GM19023 (cell line): ENCODE data around the gene GRAP2.
"Not testable (repeated sequence)": the region's sequence is repeated elsewhere in the genome, so short reads cannot be mapped to it uniquely, and the experiment has no call there.

ENCODE experiments used
- ATAC-seq: cut with Tn5 transposase; IDR thresholded peaks from one replicate; pipeline ENCODE4 v1.9.1; 2021; ENCODE audit warnings: mild to moderate bottlenecking, moderate library complexity; ENCODE audit not compliant: unreplicated experiment

Gene GRAP2

DNA sequence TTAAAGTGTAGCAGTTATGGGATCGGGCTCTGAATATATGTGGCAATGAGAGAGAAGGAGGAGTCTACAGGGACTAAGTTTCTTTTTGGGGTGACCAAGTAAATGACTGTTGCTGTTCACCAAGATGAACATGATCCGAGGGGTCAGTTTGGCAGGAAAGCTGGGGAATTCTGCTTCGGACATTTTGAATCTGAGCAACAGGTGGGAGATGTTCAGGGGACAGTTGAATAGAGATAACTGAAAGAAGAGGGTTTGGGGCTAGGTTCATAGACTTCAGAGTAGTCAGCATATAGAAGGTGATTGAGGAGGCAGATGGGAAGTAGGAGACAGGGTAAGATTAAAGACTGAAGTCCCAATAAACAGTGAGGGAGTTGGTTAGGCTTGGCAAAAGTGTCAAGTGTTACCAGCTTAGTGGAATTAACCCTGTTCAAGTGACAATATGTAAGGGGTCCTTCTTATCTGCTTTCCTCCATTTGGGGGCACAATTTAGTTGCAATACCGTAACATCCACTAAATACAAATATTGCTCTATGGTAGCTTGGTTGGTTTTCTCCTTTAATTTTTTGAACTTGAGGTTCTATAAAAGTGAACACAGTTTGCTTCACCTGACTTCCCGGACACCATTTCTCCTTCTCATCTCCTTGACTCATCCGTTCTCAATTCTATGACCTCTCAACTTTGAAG, 4.4 kb upstream of the GRAP2 start:
- no peak for ATAC-seq

DNA sequence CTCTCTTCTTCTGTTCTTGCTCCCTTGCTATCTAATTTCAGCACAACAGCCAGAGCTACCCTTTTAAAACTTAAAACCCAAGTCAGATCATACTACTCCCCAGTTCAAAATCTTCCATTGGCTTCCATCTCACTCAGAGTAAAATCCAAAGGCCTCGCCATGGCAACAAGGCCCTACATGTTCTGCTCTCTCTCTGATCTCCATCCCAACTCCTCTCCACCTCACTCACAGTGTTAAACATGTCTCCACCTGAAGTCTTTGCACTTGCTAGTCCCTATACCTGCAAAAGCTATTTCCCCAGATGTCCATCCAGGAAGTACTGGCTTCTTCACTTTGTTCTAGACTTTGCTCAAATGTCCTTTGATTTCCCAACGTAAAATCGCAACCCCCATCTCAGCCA, 3.0 kb upstream of the GRAP2 start:
- ATAC-seq: no peak

DNA sequence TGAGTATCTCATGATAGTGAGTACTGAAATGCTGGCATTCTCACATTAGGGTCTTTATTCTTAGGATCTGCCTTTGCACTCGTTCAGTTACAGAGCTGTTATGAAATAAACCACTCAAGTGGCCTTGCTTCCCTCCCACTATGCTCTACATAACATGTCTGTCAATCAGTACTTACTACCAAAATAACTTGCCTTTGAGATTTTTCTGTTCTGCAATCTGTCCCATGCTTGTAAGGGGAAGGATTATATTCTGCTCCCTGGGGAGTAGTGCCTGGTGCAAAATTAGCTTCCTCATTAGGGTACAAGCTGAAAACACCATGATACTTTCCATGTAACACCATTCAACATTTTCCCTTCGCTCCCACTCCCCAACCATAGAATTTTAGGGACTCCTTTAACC, 1.9 kb upstream of the GRAP2 start:
- ATAC-seq: no peak

DNA sequence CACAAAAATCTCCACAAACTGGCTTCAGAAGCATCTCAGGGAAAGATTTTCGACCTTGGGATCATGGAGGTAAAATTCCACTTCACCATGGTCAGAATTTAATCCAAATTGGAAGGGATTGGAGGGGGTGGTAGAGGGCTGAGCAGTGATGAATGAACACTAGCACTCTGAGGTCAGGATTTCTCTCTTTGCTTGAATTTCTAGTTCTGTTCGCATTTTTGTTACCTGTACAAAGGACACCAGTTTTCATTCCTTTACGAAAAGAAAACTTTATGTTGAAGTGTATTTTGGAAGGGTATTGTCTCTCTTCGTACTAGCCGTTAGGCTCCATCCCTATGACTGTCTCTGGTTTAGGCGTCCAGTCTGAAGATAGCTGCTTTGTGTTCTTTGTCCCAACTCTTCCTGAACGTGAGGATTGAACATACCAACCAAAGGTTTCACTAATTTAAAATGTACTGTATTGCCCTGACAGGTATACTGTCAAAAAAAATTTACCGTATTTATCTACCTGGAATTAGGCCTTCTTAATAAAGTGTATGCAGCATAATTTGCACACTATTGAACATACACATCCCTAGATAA, 772 bp downstream of the GRAP2 start:
- ATAC-seq: no peak

DNA sequence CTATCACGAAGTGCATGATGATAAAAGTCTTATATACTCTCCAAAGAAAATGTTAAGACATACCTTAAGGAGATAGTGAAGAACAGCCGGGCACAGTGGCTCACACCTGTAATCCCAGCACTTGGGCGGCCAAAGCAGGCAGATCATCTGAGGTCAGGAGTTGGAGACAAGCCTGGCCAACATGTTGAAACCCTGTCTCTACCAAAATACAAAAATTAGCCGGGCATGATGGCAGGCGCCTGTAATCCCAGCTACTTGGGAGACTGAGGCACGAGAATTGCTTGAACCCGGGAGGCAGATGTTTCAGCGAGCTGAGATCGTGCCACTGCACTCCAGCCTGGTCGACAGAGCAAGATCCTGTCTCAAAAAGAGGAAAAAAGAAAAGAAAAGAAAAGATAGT, 3.1 kb downstream of the GRAP2 start:
- not testable (repeated sequence) for ATAC-seq

DNA sequence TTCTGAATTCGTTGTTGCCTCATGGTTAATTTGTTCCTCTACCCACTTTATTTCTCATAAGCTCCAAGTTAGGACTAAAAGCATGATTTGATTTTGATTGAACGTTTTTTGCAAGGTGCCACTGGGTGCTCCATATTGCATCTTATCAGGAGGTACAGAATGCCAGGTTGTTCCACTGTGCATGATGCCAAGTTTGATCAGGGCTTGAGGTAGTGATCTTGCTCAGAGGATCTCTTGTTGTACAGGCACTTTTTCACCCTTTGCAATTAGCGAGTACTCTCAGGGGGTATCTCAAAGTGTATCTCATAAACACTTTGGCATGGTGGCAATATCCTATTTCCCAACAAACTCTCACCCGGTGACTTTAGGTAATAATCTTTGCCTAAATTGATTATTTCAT, 4.0 kb downstream of the GRAP2 start:
- no peak for ATAC-seq

DNA sequence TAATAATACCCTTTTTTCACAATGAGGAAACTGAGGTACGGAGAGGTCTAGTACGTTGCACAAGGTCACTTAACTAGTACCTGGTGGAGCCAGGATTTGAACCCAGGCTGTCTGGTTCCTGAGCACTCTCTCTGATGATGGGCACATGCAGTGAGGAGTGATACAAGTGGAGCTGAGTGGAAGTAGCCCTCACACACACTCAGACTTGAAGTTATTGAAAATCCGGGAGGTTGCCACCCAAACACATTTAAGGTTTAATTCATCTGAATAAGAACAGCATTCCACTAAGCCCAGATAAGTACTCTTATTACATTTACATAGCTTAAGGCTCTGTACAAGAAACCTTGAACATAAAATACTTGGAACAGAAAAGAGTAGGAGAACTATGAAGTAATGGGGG, 4.8 kb downstream of the GRAP2 start:
- no peak for ATAC-seq

DNA sequence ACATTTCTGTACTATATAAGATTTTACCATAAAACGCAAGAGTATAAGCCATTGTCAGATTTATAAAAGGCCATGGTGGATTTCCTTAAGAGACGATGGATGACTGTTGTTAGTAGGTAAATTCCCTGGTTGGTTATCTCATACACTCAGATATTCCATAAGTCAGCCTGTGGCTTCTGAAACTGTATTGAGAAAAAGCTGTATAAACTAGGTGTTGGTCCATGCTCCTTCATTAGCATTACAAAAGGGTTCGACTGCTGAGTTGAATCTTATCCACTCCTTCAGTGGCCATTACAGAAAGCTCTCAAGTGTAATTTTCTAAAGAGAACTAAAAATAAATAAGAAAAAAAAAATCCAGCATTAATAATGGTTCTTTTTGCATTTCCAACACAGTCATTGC, 5.3 kb downstream of the GRAP2 start:
- ATAC-seq: no peak

DNA sequence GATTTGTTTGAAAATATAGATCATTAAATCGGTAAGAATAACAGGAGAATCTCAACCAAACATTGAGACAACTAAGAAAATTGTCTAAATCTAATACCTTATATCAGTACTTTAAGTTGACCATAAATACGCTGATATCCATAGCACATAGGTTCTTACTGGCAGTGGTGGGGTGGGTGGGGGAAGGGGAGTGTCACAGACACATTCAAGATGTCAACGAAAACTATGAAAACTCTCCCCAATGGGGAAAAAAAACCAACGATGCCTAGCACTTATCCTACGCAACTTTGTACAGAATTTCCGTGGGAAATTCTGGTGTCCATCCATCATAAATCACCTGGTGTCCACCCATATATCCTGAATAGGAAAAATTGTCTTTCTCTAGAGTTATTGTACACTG, 6.2 kb downstream of the GRAP2 start:
- no peak for ATAC-seq

DNA sequence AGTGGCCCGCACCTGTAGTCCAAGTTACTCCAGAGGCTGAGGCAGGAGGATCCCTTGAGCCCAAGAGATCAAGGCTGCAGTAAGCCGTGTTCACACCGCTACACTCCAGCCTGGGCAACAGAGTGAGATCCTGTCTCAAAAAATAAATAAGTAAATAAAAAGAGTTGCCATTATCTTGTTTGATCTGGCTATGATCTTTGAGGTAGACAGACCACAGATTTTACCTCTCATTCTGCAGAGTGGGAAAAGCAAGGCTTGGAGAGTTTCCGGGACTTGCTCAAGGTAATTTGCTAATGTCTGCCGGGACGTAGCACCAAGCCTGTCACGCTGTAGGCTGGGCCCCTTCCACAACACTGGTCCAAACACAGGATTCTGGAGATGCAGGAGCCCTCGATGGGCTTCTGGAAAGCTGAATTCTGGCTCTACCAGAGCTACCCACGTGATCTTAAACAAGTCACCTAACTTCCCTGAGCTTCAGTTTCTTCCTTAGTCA, 6.8 kb downstream of the GRAP2 start:
- ATAC-seq: no peak

DNA sequence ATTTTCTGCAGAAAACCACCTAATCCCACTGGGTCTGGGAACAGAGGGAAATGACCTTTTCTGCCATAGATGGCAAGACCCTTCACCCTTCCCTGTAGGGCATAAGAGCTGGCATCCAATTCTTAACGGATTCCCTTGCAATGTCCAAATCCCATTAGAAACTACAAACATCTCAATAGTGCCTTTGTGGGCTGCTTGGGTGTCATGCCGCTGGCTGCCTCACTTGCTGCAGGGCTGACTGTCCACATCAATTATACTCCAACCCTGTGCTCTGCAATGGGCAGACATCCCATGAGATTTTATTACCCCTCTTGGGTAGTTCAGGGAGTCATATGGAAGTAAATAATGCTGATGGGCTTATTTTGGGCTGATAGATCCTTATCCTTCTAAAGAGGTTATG, 7.3 kb downstream of the GRAP2 start:
- no peak for ATAC-seq

DNA sequence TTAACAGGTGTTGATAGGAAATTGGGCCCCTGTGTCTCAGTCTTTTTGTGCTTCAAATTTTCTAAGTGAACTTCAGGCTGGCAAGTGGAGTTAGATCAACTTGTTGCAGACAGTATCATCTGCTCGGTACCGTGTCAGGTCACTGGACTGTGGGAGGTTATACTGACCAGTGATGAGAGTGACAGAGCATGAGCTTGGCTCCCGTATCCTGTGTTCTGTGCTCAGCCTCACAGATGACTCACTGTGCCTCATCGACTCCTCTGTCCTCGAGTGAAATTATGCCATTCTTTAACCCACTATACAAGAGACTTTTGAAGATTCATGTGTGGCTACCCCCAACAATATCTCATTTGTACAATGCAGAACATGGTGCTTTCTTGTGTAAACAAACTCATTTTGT, 7.9 kb downstream of the GRAP2 start:
- no peak for ATAC-seq

DNA sequence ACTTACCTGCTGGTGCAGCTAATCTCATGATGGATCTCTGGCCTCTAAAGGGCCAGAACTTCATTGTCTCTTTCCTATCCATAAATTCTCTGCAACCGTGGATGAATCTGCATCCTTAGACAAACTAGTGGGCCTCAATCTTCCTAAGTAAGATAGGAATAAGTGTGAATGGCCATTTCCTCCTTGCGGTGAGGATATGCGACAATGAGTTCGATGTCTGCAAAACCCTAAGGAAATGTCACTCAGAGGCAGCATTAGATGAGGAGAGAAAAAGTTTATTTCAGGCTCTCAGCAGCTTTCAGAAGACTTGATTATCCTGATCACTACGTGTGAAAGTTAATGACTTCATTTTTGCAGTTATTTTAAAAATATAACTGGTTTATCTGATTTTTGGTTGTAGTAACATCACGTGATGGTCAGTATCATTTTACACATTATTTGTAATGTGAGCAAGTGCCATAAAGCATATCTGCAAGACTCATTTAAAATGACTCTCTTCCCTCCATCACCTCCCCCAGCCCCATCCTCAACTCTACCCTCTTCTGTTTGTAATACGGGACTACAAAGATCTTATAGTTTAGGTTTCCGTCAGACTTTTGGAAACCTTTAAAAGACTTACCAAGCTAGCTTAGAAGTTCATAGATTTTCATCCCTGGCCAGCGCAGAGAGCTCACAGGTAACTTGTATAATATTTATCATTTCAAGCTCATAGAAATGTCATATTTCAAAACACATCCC, 10.2 kb downstream of the GRAP2 start:
- no peak for ATAC-seq

DNA sequence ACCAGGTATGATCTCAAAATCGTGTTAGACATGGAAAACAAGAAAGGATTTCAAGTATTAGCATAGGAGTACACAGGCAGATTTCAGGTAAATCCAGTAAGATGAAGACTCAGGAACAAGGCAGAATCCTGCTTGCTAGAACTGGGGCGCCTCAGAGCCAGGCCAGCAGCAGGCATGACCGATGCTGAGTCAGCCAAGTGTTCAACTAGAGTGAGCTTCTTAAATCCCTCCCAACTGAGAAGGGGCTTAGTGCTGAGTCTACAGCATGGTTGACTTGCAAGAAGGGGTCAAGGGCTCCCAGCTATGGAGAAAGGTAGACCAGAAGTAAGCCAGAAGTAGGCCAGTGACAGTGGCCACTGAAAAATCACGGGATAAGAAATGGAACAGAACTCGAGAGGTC, 12.4 kb downstream of the GRAP2 start:
- no peak for ATAC-seq

DNA sequence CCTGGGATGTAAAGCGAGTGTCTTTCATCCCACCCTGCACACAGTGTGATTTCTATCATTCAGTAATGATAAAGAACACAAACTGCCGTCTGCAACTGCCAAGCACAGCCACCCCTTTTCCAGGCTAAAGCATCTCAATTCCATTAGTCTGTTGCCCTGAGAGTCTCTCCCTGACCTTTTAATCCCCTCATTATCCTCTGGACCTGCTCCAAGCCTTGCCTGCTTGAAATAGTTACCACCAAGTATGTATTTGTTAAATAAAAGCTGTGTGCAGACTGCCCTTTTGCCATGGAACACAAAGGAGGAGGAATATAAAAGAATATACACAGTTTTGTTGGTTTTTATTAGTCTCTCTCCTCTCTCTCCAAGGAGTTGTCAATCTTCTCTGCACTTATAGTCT, 13.0 kb downstream of the GRAP2 start:
- ATAC-seq: no peak

DNA sequence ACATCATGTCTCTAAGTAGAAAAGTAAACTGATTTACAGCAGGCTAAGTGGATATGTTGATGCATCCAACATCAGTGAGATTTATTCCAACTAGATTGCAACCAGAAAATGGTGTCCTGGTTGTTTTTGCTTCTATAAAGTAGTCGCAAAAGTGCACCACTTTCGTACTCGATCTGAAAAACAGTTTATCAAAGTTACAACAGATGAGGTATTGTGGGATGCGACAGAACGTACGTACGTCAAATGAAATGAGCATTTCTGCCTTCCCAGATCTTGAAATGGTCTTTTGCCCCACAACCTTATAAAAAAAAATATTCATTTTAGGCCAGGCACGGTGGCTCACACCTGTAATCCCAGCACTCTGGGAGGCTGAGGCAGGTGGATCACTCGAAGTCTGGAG, 13.7 kb downstream of the GRAP2 start:
- ATAC-seq: no peak

DNA sequence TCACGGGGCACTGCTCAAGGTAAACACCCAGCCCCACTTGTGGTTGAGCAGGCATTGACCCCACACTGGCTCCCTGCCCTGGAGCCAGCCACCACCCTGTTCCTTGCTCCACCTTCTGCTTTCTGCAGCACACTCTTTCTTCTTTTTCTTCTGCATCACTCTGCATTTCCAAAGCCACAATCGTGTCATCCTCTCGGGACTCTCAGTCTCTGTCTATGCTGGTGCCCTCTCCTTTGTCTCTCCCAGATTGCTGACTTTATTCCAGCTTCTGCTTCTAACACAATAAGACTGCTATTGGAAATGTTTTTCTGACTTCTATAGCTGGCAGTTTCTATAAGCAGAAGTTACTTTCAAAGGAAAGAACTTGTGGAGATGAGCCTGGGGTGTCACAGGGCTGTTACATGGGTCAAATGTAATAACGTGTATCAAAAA, 14.4 kb downstream of the GRAP2 start:
- no peak for ATAC-seq

DNA sequence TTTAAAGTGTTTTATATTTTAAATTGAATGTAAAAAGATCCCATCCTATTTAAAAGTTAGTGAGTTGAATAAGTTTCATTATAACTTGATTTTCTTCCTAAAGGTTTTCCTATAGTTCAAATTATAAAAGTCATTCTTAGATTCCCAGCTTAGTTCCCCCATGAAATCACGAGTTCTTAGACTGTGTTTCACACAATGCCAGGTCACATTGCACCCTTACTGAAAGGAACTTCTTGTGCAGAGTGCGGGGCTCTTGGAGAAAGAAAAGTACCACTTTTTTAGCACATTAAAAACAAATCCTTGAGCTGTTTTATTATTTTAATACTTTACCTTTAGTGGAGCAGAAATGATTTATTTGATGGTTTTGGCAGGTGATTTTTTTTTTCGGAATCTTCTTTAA, 15.6 kb downstream of the GRAP2 start:
- no peak for ATAC-seq

DNA sequence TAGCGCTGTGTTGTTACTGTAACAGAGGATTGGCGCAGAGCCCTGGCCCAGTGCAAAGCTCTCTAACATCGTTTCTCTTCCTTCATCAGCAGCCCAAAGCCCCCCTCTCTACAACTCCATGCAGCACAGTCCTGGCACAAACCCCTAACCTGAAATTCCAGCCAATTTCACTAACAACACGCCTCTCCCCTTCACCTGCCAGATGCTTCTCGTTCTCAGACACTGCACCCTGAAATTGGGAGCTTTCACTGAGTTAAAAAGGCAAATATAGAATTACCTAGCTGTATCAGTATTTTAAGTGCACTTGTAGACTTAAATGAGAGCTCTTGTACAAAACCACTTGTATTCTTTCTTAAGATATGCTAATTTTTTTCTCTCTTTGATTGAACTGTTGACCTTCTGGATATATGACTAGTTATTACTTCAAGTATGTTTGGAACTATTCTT, 16.3 kb downstream of the GRAP2 start:
- no peak for ATAC-seq

DNA sequence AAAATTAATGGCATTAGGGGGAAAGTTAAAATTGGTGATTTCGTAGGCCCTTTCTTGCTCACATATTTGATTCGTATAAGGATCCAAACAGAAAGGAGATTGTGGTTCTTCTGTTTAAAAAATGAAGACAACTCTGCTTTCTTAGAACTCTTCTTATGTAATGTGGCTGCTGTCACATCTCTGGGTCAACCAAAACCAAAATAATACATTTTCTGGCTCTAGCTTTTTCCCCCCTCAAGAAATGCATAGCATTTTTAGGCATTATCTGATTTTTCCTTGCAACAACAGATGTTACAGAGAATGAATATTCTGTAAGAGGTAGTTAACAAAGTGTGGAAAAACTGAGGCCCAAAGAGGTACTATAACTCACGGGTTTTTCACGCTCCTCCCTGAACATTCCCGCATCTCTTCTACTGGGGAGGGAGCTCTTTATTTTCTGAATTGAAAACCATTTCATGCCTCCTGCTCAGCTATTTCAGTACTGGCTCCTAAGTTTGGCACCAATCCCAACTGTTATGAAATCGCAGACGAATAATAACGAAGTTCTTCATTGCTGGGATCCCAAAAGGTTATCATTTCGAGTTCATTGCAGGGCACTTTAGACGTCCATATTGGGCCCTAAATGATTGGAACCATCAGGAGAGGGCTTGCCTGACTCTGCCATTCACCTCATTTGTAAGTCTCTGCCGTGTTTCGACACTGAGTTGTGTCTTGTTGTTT, 17.1 kb downstream of the GRAP2 start:
- ATAC-seq: no peak

DNA sequence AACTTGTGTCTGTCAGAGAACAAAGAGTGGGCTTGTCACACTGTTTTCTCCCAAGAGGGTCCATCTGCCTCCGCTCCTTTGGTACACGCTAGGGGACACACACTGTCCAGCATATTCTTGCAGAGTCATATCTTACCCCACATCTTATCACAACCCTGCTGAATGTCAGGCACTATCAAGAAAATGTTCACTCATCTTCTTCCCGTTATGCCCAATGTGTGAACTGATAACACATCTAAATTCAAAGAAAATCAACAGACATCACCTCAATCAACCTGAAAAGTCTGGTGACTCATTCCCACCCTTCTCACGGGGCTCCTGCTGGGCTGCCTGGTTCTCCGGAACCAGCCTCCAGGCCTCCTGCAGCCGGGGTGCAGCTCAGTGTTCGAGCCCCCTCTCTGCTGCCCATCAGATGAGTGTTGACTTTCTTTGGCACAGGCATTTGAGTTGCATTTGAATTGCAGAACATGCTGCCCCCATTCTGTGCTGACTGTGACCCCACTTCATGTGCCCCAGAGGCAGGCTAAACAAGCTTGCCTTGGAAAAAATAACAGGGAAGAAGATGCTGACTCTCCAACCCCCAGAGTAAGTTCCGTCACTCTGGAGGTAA, 19.4 kb downstream of the GRAP2 start:
- ATAC-seq: no peak
